Tibial nerve (tissue), 3 donors: Measurements from ENCODE around the gene KRTAP10-6.

ENCODE experiments used
- POLR2A ChIP-seq, 2 donors: fragments of 450-650 bp; IDR thresholded peaks; one replicate each; pipeline ENCODE4 v1.6.1; 2017; ENCODE audit warnings: antibody characterized with exemption in 2 of 2, mild to moderate bottlenecking in 2 of 2, moderate library complexity in 2 of 2
- TF ChIP-seq, protein P1 (sequence below), 5 experiments: fragments of 200-600 bp in 3 of 5; fragments of 450-650 bp in 2 of 5; sonication (generic) in 3 of 5; IDR thresholded peaks; one replicate each; pipeline ENCODE4 v1.5.1; 2016 to 2019; ENCODE audit warnings: antibody characterized with exemption in 5 of 5, mild to moderate bottlenecking in 3 of 5, moderate library complexity in 2 of 5

- TF ChIP-seq POLR2A (IDR thresholded peaks at IDR 0.05): no peak
- TF ChIP-seq, protein P1, sequence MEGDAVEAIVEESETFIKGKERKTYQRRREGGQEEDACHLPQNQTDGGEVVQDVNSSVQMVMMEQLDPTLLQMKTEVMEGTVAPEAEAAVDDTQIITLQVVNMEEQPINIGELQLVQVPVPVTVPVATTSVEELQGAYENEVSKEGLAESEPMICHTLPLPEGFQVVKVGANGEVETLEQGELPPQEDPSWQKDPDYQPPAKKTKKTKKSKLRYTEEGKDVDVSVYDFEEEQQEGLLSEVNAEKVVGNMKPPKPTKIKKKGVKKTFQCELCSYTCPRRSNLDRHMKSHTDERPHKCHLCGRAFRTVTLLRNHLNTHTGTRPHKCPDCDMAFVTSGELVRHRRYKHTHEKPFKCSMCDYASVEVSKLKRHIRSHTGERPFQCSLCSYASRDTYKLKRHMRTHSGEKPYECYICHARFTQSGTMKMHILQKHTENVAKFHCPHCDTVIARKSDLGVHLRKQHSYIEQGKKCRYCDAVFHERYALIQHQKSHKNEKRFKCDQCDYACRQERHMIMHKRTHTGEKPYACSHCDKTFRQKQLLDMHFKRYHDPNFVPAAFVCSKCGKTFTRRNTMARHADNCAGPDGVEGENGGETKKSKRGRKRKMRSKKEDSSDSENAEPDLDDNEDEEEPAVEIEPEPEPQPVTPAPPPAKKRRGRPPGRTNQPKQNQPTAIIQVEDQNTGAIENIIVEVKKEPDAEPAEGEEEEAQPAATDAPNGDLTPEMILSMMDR (IDR thresholded peaks at IDR 0.05): no peak
These were observed 16.9 kb upstream of the KRTAP10-6 start for GRCh38 chr21:44609193-44609592.
